GM12878 (cell line): ENCODE data around the gene SEBOX. TPM values are rescaled to one million over a fixed set of nuclear protein-coding genes. Genes with fewer than 3 reads are reported as not detected.

ENCODE experiments used
- ATAC-seq: fragments of 200-7000 bp; cut with Tn5 transposase; 3 replicates; pipeline ENCODE4 v1.9.1; 2020; ENCODE audit warnings: mild to moderate bottlenecking, moderate library complexity
- BruUV-seq: library from RNA; stranded (reverse); fragments of 400-500 nt; replicated peaks from 2 replicates; lab custom pipeline; 2021; lab: Mats Ljungman, UMichigan
- CTCF ChIA-PET: fragments of 300-600 bp; sonication (Branson Sonifier 250); formaldehyde crosslinking; extraction: SDS; loops from one replicate; lab custom pipeline; 2021; ENCODE audit warnings: inconsistent platforms; lab: Yijun Ruan, JAX
- POLR2A ChIA-PET: fragments of 350-600 bp; formaldehyde crosslinking; extraction: SDS; loops from one replicate; lab custom pipeline; 2021; ENCODE audit warnings: inconsistent platforms; lab: Charles Lee
- RAD21 ChIA-PET: fragments of 300-600 bp; sonication (Branson Sonifier 250); formaldehyde crosslinking; loops from one replicate; lab custom pipeline; 2023; ENCODE audit warnings: antibody characterized with exemption; ENCODE audit not compliant: unreplicated experiment; lab: Charles Lee
- SMC1A ChIA-PET: fragments of 300-600 bp; sonication (Branson Sonifier 250); formaldehyde crosslinking; loops from one replicate; lab custom pipeline; 2023; ENCODE audit not compliant: unreplicated experiment, uncharacterized antibody; lab: Charles Lee
- DNase-seq: peaks from one replicate; pipeline ENCODE4 v3.0.0-alpha.2; 2011; ENCODE audit warnings: low read depth, low spot score
- FAIRE-seq: peaks from 3 replicates; lab custom pipeline; 2011; peaks lifted over from hg19 to GRCh38; lab: Jason Lieb, UNC
- H2AFZ ChIP-seq: 2 replicates; pipeline ENCODE4 v1.6.0; 2011; ENCODE audit warnings: low read depth, low read length, control low read depth; ENCODE audit not compliant: control insufficient read depth
- H3K27ac ChIP-seq: 2 replicates; pipeline ENCODE4 v1.5.1; 2011; ENCODE audit warnings: control low read depth; ENCODE audit not compliant: control insufficient read depth, insufficient read depth
- H3K27me3 ChIP-seq, 2 experiments: replicated peaks in 1 of 2; 2 replicates each; pipeline versions ENCODE4 v1.6.0 to v1.6.1; 2011; ENCODE audit warnings: low read length in 1 of 2; ENCODE audit not compliant: control insufficient read depth in 2 of 2, insufficient read depth in 2 of 2
- H3K36me3 ChIP-seq, 2 experiments: 2 replicates each; pipeline ENCODE4 v1.5.1; 2011; ENCODE audit warnings: low read length in 1 of 2; ENCODE audit not compliant: control insufficient read depth in 2 of 2, insufficient read depth in 2 of 2
- H3K4me1 ChIP-seq: 2 replicates; pipeline ENCODE4 v1.6.1; 2011; ENCODE audit warnings: mild to moderate bottlenecking, low read length, moderate library complexity, mixed read lengths; ENCODE audit not compliant: control insufficient read depth, insufficient read depth
- H3K4me2 ChIP-seq: 2 replicates; pipeline ENCODE4 v1.6.0; 2011; ENCODE audit warnings: control low read depth; ENCODE audit not compliant: control insufficient read depth, insufficient read depth
- H3K4me3 ChIP-seq: fragments of 200-600 bp; sonication (generic); 2 replicates; pipeline ENCODE4 v1.5.1; 2016
- H3K79me2 ChIP-seq: 2 replicates; pipeline ENCODE4 v1.6.0; 2011; ENCODE audit warnings: low read length; ENCODE audit not compliant: control insufficient read depth, insufficient read depth
- H3K9ac ChIP-seq: 2 replicates; pipeline ENCODE4 v1.8.0; 2011; ENCODE audit warnings: low read length, control low read depth, mixed read lengths; ENCODE audit not compliant: control insufficient read depth, insufficient read depth
- H3K9me3 ChIP-seq: replicated peaks from 3 replicates; pipeline ENCODE4 v1.5.1; 2011; ENCODE audit warnings: mild to moderate bottlenecking, low read length; ENCODE audit not compliant: control insufficient read depth, insufficient read depth
- H4K20me1 ChIP-seq: 2 replicates; pipeline ENCODE4 v1.6.0; 2011; ENCODE audit not compliant: control insufficient read depth, insufficient read depth
- BCLAF1 ChIP-seq: fragments of 450-650 bp; IDR thresholded peaks from 2 replicates; pipeline ENCODE4 v1.6.1; 2017; ENCODE audit warnings: antibody characterized with exemption, mild to moderate bottlenecking, moderate library complexity
- BHLHE40 ChIP-seq, 2 experiments: fragments of 450-650 bp in 1 of 2; IDR thresholded peaks; 2 replicates each; pipeline ENCODE4 v1.6.1; 2011 to 2017; ENCODE audit warnings: low read depth in 2 of 2, borderline replicate concordance in 1 of 2, improper control_type of control experiment in 1 of 2, low read length in 1 of 2, mild to moderate bottlenecking in 1 of 2
- CREM ChIP-seq: IDR thresholded peaks from 2 replicates; pipeline ENCODE4 v1.6.1; 2014; ENCODE audit warnings: antibody characterized with exemption, low read depth
- IKZF1 ChIP-seq: fragments of 450-650 bp; conservative IDR thresholded peaks from 2 replicates; pipeline ENCODE4 v1.6.1; 2017; ENCODE audit warnings: antibody characterized with exemption, mild to moderate bottlenecking
- LARP7 ChIP-seq: fragments of 450-650 bp; IDR thresholded peaks from 2 replicates; pipeline ENCODE4 v1.6.1; 2017; ENCODE audit warnings: mild to moderate bottlenecking
- MEF2A ChIP-seq: IDR thresholded peaks from 2 replicates; pipeline ENCODE4 v1.6.1; 2011; ENCODE audit warnings: low read depth, mild to moderate bottlenecking, low read length, moderate library complexity; ENCODE audit not compliant: insufficient read depth
- NKRF ChIP-seq: fragments of 450-650 bp; conservative IDR thresholded peaks from 2 replicates; pipeline ENCODE4 v1.6.1; 2017; ENCODE audit warnings: mild to moderate bottlenecking, moderate library complexity
- PBX3 ChIP-seq: IDR thresholded peaks from 2 replicates; pipeline ENCODE4 v1.6.1; 2011; ENCODE audit warnings: mild to moderate bottlenecking, low read depth, low read length, moderate library complexity; ENCODE audit not compliant: insufficient replicate concordance
- SMC3 ChIP-seq: IDR thresholded peaks from 2 replicates; pipeline ENCODE4 v1.6.1; 2011; ENCODE audit warnings: low read length, improper control_type of control experiment, borderline replicate concordance
- SREBF2 ChIP-seq: IDR thresholded peaks from 2 replicates; pipeline ENCODE4 v1.6.1; 2012; ENCODE audit warnings: mild to moderate bottlenecking, low read length
- WGBS: methylation state at CpG from one replicate; pipeline ENCODE4 v1.1.6; 2016; ENCODE audit warnings: low lambda C conversion rate; ENCODE audit not compliant: insufficient replicate concordance, insufficient coverage; ENCODE audit errors: missing lambda C conversion rate; 5-methylcytosine and 5-hydroxymethylcytosine counted together
- in situ Hi-C: fragments of 300-500 bp; cut with MboI; formaldehyde crosslinking; loops from 9 replicates; pipeline ENCODE4 v1.14.3; 2018; ENCODE audit warnings: mixed read lengths
- intact Hi-C: fragments of 100-400 bp; cut with micrococcal nuclease; formaldehyde crosslinking; loops from one replicate; pipeline ENCODE4 v1.14.2; 2022; ENCODE audit not compliant: unreplicated experiment
- polyA plus RNA-seq, 11 experiments: library from polyadenylated mRNA; depleted of rRNA in 4 of 11; unstranded in 6 of 11; stranded (reverse) in 5 of 11; fragments of >200 nt; fragmentation: Nextera tagmentation in 4 of 11; fragmentation: Illumina TruSeq in 1 of 11; extraction: Ambion mirVana in 4 of 11; extraction: Trizol in 1 of 11; gene quantifications; 1 replicate in 1 of 11; 2 replicates in 10 of 11; pipeline versions ENCODE4 v1.2.1 to v1.2.3, GENCODE V29; 2011 to 2016; ENCODE audit warnings: inconsistent platforms in 2 of 11, missing spikeins in 2 of 11, low read depth in 1 of 11
- total RNA-seq, 4 experiments: library from RNA; depleted of rRNA in 3 of 4; stranded (reverse); fragments of >200 nt in 3 of 4; fragmentation: Illumina TruSeq in 1 of 4; extraction: Trizol in 1 of 4; gene quantifications; 2 replicates each; pipeline versions ENCODE4 v1.2.1 to v1.2.3, GENCODE V29; 2013 to 2021

SEBOX gene
- total and polyA plus RNA-seq, 10 of the 15 experiments (the other 5 are each of a cell fraction or from before 2014, with no cell fraction given), result not detected

GRCh38 chr17:28318759-28319597 lies 46.0 kb downstream of the SEBOX start, which contains the start of gene TMEM97:
TSS of gene TMEM97 (plus strand) at chr17:28319200. CDS start at chr17:28319240, 40 bp downstream.
- no peaks in the 10 kb centered on the region; a peak in 2 of 4 replicates for H3K36me3 ChIP-seq
- in situ Hi-C loops (no loop called here), intact Hi-C loops (loop anchor here (1.0 to 10.0 kb wide), 2 partner anchors 16 to 264 kb away; partner anchors contain the start of genes IFT20 and TNFAIP1)
- RAD21 ChIA-PET, result interaction anchor here (4.0 kb wide), 1 partner anchor 16 kb away, joined by 19 read pairs; the partner anchor contains the start of genes IFT20 and TNFAIP1
- POLR2A ChIA-PET, result interaction anchor here (0.8 to 2.7 kb wide), 5 partner anchors 14 to 238 kb away, joined by 3 to 13 read pairs (median 3); partner anchors contain the start of genes IFT20 and TNFAIP1
- H3K4me3 ChIP-seq, result peak within 1 kb of the TSS; percentile 94
- H3K9ac ChIP-seq, result peak within 1 kb of the TSS; percentile 77
- DNase-seq, result peak; percentile 87
- H3K4me2 ChIP-seq, result peak within 1 kb of the TSS; percentile 71
- H3K4me1 ChIP-seq, result no peaks in the 10 kb centered on the region; the same call in 1 of the 2 replicates
- no peaks in the 10 kb centered on the region for H3K27me3 ChIP-seq
- no TSS peak for BruUV-seq
- H4K20me1 ChIP-seq, result no peaks in the 10 kb centered on the region
- WGBS, result under 1% methylated on average over 72 of the region's 72 CpGs
- peak; percentile 80 for FAIRE-seq
- SMC1A ChIA-PET, result interaction anchor here (0.5 to 2.2 kb wide), 8 partner anchors 10 to 92 kb away, joined by 3 to 12 read pairs (median 4); partner anchors contain the start of genes IFT20, POLDIP2 and TNFAIP1
- H3K27ac ChIP-seq, result peak within 1 kb of the TSS; percentile 73
- CTCF ChIA-PET, result interaction anchor here (0.8 to 4.0 kb wide), 7 partner anchors 16 to 513 kb away, joined by 3 to 29 read pairs (median 3); partner anchors contain the start of genes IFT20 and TNFAIP1
- peaks cover 48% of the 10 kb centered on the region for H3K79me2 ChIP-seq
- ATAC-seq, result peak; percentile 98
- H3K9me3 ChIP-seq, result no peaks in the 10 kb centered on the region
- H2AFZ ChIP-seq, result peak within 1 kb of the TSS; percentile 89
- TF ChIP-seq BHLHE40 (IDR thresholded peaks at IDR 0.05; ENCODE audit: borderline replicate concordance in 1 of 2, low read depth in 2 of 2, low read length in 1 of 2) (peak; percentile 30 to 68; a peak in 1 of 4 replicates), SREBF2 (peak; percentile 33; the same call in 1 of the 2 replicates), IKZF1 (peak; percentile 60), SMC3 (0 out of 2 replicates have a peak, but pooled peaks have one; percentile 10), BCLAF1 (no peak), LARP7 (peak; percentile 74), PBX3 (no peak), NKRF (peak; percentile 72), CREM (peak; percentile 85), MEF2A (no peak)
